Activated gamma-delta T cell (primary cell): Measurements from ENCODE around the gene GNAL.
"Not testable (repeated sequence)": the region's sequence is repeated elsewhere in the genome, so short reads cannot be mapped to it uniquely, and the experiment has no call there.

Experiments
- DNase-seq: peaks from one replicate; lab custom pipeline; 2025; lab: John Stamatoyannopoulos, UW

Gene GNAL

GRCh38 chr18:11669271-11669947 is 19.7 kb upstream of the GNAL start:
- no peak for DNase-seq

- DNase-seq: no peak
Measured at GRCh38 chr18:11669948-11670275, 19.2 kb upstream of the GNAL start.

- DNase-seq: no peak
Measured at GRCh38 chr18:11671156-11671555, 17.9 kb upstream of the GNAL start.

GRCh38 chr18:11672198-11672597 is 16.9 kb upstream of the GNAL start:
- DNase-seq: no peak

GRCh38 chr18:11672846-11673454 is 16.1 kb upstream of the GNAL start:
- DNase-seq: no peak

GRCh38 chr18:11673560-11673959 is 15.5 kb upstream of the GNAL start:
- DNase-seq: no peak

- no peak for DNase-seq
Measured at GRCh38 chr18:11674119-11674518, 14.9 kb upstream of the GNAL start.

- no peak for DNase-seq
Measured at GRCh38 chr18:11676386-11676785, 12.7 kb upstream of the GNAL start.

- no peak for DNase-seq
Measured at GRCh38 chr18:11676867-11677266, 12.2 kb upstream of the GNAL start.

GRCh38 chr18:11678211-11678610 is 10.9 kb upstream of the GNAL start:
- DNase-seq: no peak

- DNase-seq: peak; percentile 11
Measured at GRCh38 chr18:11689669-11690565, 853 bp downstream of the GNAL start.

GRCh38 chr18:11690660-11691059 is 1.6 kb downstream of the GNAL start:
- DNase-seq: not testable (repeated sequence)

- no peak for DNase-seq
Measured at GRCh38 chr18:11695736-11696135, 6.7 kb downstream of the GNAL start.

GRCh38 chr18:11696451-11696850 is 7.4 kb downstream of the GNAL start:
- no peak for DNase-seq

GRCh38 chr18:11700876-11701275 is 11.8 kb downstream of the GNAL start:
- DNase-seq: no peak

GRCh38 chr18:11710578-11710977 is 21.5 kb downstream of the GNAL start:
- no peak for DNase-seq

GRCh38 chr18:11713756-11714155 is 24.7 kb downstream of the GNAL start:
- DNase-seq: no peak

GRCh38 chr18:11714244-11714918 is 25.3 kb downstream of the GNAL start:
- DNase-seq: no peak

GRCh38 chr18:11716767-11717315 is 27.8 kb downstream of the GNAL start:
- DNase-seq: not testable (repeated sequence)

GRCh38 chr18:11719050-11719449 is 30.0 kb downstream of the GNAL start:
- no peak for DNase-seq

GRCh38 chr18:11719621-11720020 is 30.6 kb downstream of the GNAL start:
- DNase-seq: no peak

- no peak for DNase-seq
Measured at GRCh38 chr18:11721720-11722119, 32.7 kb downstream of the GNAL start.
